ENCODE results near the gene DISP1. TPM values are rescaled to one million over a fixed set of nuclear protein-coding genes. Genes with fewer than 3 reads are reported as not detected.

Gene DISP1, protein sequence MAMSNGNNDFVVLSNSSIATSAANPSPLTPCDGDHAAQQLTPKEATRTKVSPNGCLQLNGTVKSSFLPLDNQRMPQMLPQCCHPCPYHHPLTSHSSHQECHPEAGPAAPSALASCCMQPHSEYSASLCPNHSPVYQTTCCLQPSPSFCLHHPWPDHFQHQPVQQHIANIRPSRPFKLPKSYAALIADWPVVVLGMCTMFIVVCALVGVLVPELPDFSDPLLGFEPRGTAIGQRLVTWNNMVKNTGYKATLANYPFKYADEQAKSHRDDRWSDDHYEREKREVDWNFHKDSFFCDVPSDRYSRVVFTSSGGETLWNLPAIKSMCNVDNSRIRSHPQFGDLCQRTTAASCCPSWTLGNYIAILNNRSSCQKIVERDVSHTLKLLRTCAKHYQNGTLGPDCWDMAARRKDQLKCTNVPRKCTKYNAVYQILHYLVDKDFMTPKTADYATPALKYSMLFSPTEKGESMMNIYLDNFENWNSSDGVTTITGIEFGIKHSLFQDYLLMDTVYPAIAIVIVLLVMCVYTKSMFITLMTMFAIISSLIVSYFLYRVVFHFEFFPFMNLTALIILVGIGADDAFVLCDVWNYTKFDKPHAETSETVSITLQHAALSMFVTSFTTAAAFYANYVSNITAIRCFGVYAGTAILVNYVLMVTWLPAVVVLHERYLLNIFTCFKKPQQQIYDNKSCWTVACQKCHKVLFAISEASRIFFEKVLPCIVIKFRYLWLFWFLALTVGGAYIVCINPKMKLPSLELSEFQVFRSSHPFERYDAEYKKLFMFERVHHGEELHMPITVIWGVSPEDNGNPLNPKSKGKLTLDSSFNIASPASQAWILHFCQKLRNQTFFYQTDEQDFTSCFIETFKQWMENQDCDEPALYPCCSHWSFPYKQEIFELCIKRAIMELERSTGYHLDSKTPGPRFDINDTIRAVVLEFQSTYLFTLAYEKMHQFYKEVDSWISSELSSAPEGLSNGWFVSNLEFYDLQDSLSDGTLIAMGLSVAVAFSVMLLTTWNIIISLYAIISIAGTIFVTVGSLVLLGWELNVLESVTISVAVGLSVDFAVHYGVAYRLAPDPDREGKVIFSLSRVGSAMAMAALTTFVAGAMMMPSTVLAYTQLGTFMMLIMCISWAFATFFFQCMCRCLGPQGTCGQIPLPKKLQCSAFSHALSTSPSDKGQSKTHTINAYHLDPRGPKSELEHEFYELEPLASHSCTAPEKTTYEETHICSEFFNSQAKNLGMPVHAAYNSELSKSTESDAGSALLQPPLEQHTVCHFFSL (N-terminal part only)
- 100 to 1,000 TPM in 1 of 5 donors, 10 to 100 TPM in 2, 1 to 10 TPM in 1, not detected in 1; 4.9 to 277 (median 18.8) TPM for total RNA-seq
- 1 to 10 TPM in 2 of 3 donors, under 1 TPM in 1; 0.87 to 2.6 (median 1.9) TPM for polyA plus RNA-seq
- long read RNA-seq, donor 1, full-length matches to known transcripts, result 1 of 1 reads
- long read RNA-seq, donor 1, partial matches to known transcripts, result 0 of 1 reads
- long read RNA-seq, donor 1, other reads (novel, unspliced or antisense), result 0 of 1 reads
- long read RNA-seq, donor 2, result 0 reads
- long read RNA-seq, donor 3, partial matches to known transcripts, result 0 of 1 reads
- long read RNA-seq, donor 3, other reads (novel, unspliced or antisense), result 0 of 1 reads
- long read RNA-seq, donor 4, result 0 reads
- long read RNA-seq, donor 5, result 0 reads
- long read RNA-seq, donor 6, result 0 reads
- long read RNA-seq, donor 7, partial matches to known transcripts, result 5 of 6 reads
- long read RNA-seq, donor 7, other reads (novel, unspliced or antisense), result 0 of 6 reads
- long read RNA-seq, donor 8, result 0 reads
- long read RNA-seq, donor 9, result 0 reads
- long read RNA-seq, donor 10, result 0 reads

DNA sequence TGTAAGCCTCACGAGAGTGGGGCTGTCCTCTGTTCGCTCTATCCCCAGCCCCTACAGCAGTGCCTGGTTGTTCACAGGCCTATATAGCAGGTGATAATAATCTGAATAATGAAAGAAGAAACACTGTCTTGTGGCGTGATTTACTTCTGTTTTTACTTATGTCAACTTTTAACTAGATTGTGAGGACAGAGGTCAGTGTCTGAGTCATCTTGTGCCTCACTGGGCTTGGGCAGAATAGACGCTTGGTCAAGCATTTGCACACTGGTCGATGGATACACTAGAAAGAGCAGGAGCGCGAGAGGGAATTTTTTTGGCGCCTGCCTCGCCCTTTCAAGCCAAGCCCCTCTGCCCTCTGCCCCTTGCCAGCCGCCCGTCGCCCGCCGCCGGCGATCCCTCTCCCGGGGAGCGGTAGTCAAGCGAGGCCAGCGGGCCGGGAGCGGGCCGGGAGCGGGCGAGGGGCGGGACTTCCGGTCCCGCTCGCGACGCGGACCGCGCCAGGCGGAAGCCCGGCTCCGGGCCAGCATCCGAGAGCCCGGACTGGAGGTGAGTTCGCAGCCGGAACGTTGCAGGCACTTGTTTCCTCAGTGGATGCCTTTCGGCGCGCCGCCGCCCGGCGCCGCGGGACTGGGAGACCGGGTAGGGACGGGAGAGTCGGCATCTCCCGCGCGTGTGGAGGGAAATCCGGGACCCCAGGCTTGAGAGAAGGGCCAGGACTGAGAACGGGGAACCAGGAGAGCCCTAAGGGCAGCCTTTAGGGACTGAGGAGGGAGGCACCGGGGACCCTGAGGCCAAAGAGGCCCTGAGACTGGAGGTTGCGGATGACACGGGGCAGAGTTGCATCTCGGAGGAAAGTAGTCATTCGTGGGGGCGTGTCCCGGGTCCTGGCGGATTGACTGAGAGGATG lies at the start of gene DISP1:
Gene DISP1, plus strand, starts transcription at position 504 of the 904 bp plus-strand sequence. CDS start 127,785 bp downstream, outside the sequence.
- WGBS, 5 donors, result 2 to 3% (median 2%) methylated on average over 50 to 67 of the region's 67 CpGs
- H3K4me3 ChIP-seq, result peak within 1 kb of the TSS; percentile 62 to 94 (median 88)
- intact Hi-C loops (cut with DNase I; ENCODE audit: low total_unique reads), result no loop called here
- H3K36me3 ChIP-seq, result no peaks in the 10 kb centered on the region
- TF ChIP-seq EP300 (IDR thresholded peaks at IDR 0.05) (no peak), POLR2AphosphoS5 (IDR thresholded peaks at IDR 0.05) (peak; percentile 15 to 76 (median 65)), POLR2A (IDR thresholded peaks at IDR 0.05) (no peak)
- TF ChIP-seq, protein P1, sequence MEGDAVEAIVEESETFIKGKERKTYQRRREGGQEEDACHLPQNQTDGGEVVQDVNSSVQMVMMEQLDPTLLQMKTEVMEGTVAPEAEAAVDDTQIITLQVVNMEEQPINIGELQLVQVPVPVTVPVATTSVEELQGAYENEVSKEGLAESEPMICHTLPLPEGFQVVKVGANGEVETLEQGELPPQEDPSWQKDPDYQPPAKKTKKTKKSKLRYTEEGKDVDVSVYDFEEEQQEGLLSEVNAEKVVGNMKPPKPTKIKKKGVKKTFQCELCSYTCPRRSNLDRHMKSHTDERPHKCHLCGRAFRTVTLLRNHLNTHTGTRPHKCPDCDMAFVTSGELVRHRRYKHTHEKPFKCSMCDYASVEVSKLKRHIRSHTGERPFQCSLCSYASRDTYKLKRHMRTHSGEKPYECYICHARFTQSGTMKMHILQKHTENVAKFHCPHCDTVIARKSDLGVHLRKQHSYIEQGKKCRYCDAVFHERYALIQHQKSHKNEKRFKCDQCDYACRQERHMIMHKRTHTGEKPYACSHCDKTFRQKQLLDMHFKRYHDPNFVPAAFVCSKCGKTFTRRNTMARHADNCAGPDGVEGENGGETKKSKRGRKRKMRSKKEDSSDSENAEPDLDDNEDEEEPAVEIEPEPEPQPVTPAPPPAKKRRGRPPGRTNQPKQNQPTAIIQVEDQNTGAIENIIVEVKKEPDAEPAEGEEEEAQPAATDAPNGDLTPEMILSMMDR (IDR thresholded peaks at IDR 0.05), result no peak
- peak; percentile 89 to 94 for DNase-seq
- H3K4me1 ChIP-seq, result peaks cover 7 to 48% (median 27%) of the 10 kb centered on the region in 4 donors
- H3K27ac ChIP-seq, result peak within 1 kb of the TSS; percentile 76 to 96 (median 94)
- H3K9me3 ChIP-seq, result no peaks in the 10 kb centered on the region
- H3K27me3 ChIP-seq, result no peaks in the 10 kb centered on the region

DNA sequence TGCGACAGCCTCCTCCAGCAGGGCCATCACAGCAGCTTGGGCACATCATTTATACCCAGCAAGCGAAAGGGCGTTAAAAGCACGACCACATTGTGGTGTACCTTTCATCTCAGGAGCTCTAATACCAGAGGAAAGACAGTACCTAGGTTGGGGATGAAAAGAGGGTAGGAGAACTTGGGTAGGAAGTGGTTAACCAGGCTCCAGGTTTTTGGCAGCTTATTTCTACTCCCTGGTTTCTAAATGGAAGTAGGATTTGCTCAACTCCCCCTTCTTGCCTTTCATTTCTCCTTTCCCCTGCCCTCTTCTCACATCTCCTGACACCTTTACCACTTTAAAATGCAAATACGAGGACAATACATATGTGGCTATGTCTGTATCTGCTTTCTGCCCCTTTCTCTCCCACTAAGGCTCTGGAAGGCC lies 47.7 kb upstream of the DISP1 start:
- 78 to 84% (median 82%) methylated on average over 5 of the region's 5 CpGs for WGBS, 5 donors
- Histone ChIP-seq H3K9me3 (peaks cover 0 to 14% (median 10%) of the 10 kb centered on the region in 4 donors), H3K27ac (no peak overlapping the region), H3K27me3 (no peaks in the 10 kb centered on the region), H3K36me3 (no peaks in the 10 kb centered on the region), H3K4me3 (no peak overlapping the region), H3K4me1 (no peaks in the 10 kb centered on the region)
- TF ChIP-seq POLR2AphosphoS5 (IDR thresholded peaks at IDR 0.05), result no peak
- no peak for DNase-seq
- intact Hi-C loops (cut with DNase I; ENCODE audit: low total_unique reads), result no loop called here

DNA sequence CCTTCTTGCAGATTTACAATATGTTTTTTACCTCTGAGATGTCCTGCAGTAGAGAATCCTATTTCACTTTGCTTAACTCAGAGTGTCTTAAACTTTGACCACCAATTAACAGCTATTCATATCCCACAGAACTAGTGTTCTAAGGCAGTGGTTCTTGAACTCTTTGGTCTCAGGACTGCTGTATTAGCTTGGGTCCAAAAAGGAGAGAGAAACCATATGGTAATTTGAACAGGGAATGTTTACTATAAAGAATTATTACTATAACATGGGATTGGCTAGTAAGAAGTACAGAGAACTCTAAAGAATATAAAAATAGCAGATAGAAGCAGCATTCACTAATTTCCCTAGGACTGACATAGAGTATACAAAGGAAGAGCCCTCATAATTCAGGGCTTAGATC lies 46.2 kb upstream of the DISP1 start:
- TF ChIP-seq POLR2AphosphoS5 (IDR thresholded peaks at IDR 0.05) (no peak), POLR2A (IDR thresholded peaks at IDR 0.05) (no peak), EP300 (IDR thresholded peaks at IDR 0.05) (no peak)
- TF ChIP-seq, protein P1 (IDR thresholded peaks at IDR 0.05), result no peak
- H3K9me3 ChIP-seq, result peaks cover 0 to 14% (median 10%) of the 10 kb centered on the region in 4 donors
- no peaks in the 10 kb centered on the region for H3K27me3 ChIP-seq
- H3K4me1 ChIP-seq, result no peaks in the 10 kb centered on the region
- DNase-seq, result no peak
- no peak overlapping the region for H3K27ac ChIP-seq
- no peaks in the 10 kb centered on the region for H3K36me3 ChIP-seq
- intact Hi-C loops (cut with DNase I; ENCODE audit: low total_unique reads), result no loop called here
- H3K4me3 ChIP-seq, result no peak overlapping the region

All from stomach (tissue), 19 donors.